GM20000 (cell line): ENCODE results near the gene DTD1.

Experiments used
- DNase-seq: peaks from one replicate; pipeline ENCODE4 v3.0.0; 2012; ENCODE audit warnings: low spot score
- CTCF ChIP-seq: IDR thresholded peaks from 2 replicates; pipeline ENCODE4 v1.5.1; 2012; ENCODE audit warnings: mild to moderate bottlenecking, control low read depth; ENCODE audit errors: extremely low read depth, missing control alignments

DTD1 gene

GRCh38 chr20:18688676-18689075 lies 100.8 kb downstream of the DTD1 start:
- DNase-seq, result no peak

GRCh38 chr20:18689557-18689956 lies 101.7 kb downstream of the DTD1 start:
- no peak for TF ChIP-seq CTCF
- DNase-seq, result no peak

More at GRCh38 chr20:18688676-18689075, 100.8 kb downstream of the DTD1 start:
- TF ChIP-seq CTCF, result no peak

GRCh38 chr20:18692447-18692846 lies 104.6 kb downstream of the DTD1 start:
- no peak for TF ChIP-seq CTCF
- no peak for DNase-seq

- no peak for TF ChIP-seq CTCF
- DNase-seq, result no peak
Measured at GRCh38 chr20:18694071-18694470, 106.2 kb downstream of the DTD1 start.

GRCh38 chr20:18695175-18695574 lies 107.3 kb downstream of the DTD1 start:
- no peak for DNase-seq
- no peak for TF ChIP-seq CTCF

- no peak for DNase-seq
Measured at GRCh38 chr20:18698735-18699380, 111.0 kb downstream of the DTD1 start.

GRCh38 chr20:18701969-18702368 lies 114.1 kb downstream of the DTD1 start:
- TF ChIP-seq CTCF, result no peak
- no peak for DNase-seq

More at GRCh38 chr20:18698735-18699380, 111.0 kb downstream of the DTD1 start:
- no peak for TF ChIP-seq CTCF
